ENCODE data around the gene RNMT.
A peak's percentile ranks its signal among the peaks of the same experiment; 100 is the strongest.
"Not testable (repeated sequence)": the region's sequence is repeated elsewhere in the genome, so short reads cannot be mapped to it uniquely, and the experiment has no call there.

RNMT gene

DNA sequence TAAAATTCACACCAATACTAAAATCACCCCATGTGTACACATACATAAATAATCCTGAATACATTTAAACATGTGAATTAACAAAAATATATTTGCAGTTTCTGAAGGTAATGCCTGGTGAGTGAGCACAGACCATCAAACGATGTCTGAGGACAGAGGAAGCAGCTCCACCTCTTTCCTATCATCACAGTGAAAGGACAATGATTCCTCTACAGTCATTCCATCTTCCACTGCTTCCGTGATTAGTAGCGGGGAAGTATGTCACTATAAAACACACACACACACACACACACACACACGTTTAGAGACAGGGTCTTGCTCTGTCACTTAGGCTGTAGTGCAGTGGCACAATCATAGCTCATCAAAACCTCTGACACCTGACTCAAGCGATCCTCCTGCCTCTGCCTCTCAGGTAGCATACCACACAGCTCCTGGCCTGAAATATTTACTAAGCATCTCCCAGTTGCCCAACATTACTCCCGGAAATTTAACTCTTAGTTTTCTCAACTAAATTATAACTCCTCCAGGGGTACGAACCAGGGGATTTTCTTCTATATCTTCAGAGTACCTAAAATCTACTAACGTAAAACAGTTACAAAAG is 12.9 kb upstream of the RNMT start:
- Mint-ChIP-seq H3K9me3 (no peaks in the 10 kb centered on the region), H3K36me3 (peaks cover 13% of the 10 kb centered on the region), H3K4me1 (peaks cover 26% of the 10 kb centered on the region), H3K4me3 (no peak overlapping the region), H3K27ac (peak overlapping the region; percentile 30), H3K27me3 (no peaks in the 10 kb centered on the region)
- ATAC-seq (ENCODE audit: low read depth) (no peak), DNase-seq (ENCODE audit: low spot score in 2 of 2) (no peak)

DNA sequence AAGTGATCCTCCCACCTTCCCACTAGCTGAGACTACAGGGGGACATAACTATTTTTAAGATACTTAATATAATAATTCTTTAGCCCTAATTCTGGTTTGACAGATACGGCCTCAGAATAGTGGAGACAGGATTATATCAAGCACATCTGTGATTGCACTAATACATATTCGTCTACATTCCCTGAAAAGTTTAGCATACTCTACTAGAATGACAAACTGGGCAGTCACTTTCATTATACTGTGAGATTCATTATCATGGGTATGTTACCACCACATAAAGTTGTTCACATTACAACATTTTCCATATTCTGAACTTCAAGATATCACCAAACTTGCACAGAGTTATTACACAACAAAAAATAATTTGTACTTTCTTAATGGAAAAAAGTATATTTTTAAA is 11.1 kb upstream of the RNMT start:
- no peaks in the 10 kb centered on the region for H3K27me3 Mint-ChIP-seq
- no peak overlapping the region for H3K27ac Mint-ChIP-seq
- ATAC-seq (ENCODE audit: low read depth): no peak
- H3K36me3 Mint-ChIP-seq: peaks cover 9% of the 10 kb centered on the region
- H3K9me3 Mint-ChIP-seq: no peaks in the 10 kb centered on the region
- no peak overlapping the region for H3K4me3 Mint-ChIP-seq
- peaks cover 22% of the 10 kb centered on the region for H3K4me1 Mint-ChIP-seq
- DNase-seq (ENCODE audit: low spot score in 2 of 2): no peak

DNA sequence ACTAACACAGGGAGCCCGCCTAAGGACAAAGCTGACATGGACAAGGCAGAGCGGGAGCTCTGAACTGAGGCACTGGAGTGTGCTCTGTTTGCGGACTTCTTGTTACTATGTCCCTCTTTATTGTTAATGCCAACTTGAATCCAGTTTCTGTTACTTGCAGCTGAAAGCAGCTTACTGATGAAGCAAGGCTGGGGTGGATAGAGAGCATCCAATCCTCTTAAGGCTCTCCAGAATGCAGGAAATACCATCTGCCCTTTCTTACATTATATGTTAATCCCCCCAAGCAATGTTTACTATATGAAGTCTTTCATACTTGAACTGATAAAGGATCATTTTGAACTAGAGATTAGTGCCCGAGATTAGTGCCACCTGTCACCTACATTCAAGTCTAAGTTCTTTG is 9.6 kb upstream of the RNMT start:
- no peak overlapping the region for H3K27ac Mint-ChIP-seq
- H3K36me3 Mint-ChIP-seq: peaks cover 5% of the 10 kb centered on the region
- ATAC-seq (ENCODE audit: low read depth): no peak
- H3K4me1 Mint-ChIP-seq: peaks cover 17% of the 10 kb centered on the region
- no peak for DNase-seq (ENCODE audit: low spot score in 2 of 2)
- no peaks in the 10 kb centered on the region for H3K9me3 Mint-ChIP-seq
- H3K4me3 Mint-ChIP-seq: no peak overlapping the region
- no peaks in the 10 kb centered on the region for H3K27me3 Mint-ChIP-seq

DNA sequence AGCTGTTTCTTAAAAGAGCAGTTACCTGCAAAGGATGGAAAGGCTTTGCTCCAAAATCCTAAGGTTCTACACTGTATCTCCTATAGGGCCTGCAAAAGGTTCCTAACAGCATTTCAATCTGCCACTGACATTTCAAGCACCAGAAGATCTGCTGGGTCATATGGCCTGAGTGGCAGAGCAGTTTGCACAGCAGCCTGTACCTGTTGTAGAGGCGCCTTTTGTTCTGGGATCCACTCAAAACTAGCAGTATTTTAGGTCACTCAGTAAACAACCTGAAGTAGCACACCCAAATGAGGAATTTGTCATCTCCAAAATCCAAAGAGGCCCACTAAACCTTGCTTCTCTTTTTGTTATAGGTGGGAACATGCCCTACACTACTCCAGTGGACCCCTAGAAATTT is 6.3 kb upstream of the RNMT start:
- no peak overlapping the region for H3K27ac Mint-ChIP-seq
- H3K27me3 Mint-ChIP-seq: no peaks in the 10 kb centered on the region
- peaks cover 11% of the 10 kb centered on the region for H3K4me1 Mint-ChIP-seq
- H3K4me3 Mint-ChIP-seq: no peak overlapping the region
- no peak for ATAC-seq (ENCODE audit: low read depth)
- peaks cover 8% of the 10 kb centered on the region for H3K36me3 Mint-ChIP-seq
- no peak for DNase-seq (ENCODE audit: low spot score in 2 of 2)
- no peaks in the 10 kb centered on the region for H3K9me3 Mint-ChIP-seq

DNA sequence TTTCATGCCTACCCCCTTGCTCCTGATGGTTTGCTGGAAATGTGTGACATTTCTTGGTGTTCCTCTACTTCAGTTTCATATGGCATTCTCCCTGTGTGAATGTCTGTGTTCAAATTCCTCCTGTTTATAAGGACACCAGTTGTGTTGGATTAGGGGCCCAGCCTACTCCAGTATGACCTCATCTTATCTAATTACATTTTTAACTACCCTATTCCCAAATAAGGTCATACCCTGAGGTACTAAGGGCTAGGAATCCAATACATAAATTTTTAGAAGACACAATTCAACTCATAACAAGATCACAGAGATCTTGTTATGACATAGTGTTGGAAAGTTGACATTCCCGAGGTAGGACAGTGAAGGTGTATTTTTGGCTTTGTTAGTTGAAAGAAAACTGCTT is 5.6 kb upstream of the RNMT start:
- Mint-ChIP-seq H3K9me3 (no peaks in the 10 kb centered on the region), H3K27ac (no peak overlapping the region)

DNA sequence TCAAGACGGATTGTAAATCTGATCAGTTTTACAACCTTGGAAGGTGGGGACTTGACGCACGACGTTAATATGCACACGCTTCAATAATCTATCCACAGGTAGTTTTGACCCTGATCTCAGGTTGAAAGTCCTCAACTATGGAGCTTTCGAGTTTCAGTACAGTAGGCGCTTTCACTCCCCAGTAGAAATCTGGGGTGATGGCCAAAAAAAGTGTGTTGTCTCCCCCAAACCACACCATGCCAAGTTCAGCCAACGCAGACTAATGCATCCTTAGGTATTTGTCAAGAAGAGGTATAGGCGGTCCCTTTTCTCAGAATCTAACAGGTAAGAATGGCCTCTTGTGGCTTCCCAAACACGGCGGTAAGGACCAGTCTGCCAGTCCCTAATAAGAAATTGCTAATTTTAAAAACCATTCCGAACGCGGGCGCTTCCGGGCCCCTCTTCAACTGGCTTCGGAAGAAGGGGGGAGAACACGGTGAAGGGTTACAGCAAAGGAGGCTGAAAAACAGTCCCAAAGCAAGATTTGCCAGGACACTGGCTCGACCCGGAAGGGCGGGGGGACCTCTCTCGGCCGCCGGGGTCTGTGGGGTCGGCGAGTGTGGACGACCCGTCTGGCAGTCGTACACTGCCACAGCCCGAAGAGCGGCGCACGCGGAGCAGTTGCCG is 774 bp upstream of the RNMT start:
- H3K4me3 Mint-ChIP-seq: peak overlapping the region; percentile 88
- ATAC-seq (ENCODE audit: low read depth): peak; percentile 0
- no peak for DNase-seq (ENCODE audit: low spot score in 2 of 2)
- H3K9me3 Mint-ChIP-seq: no peaks in the 10 kb centered on the region
- peak overlapping the region; percentile 99 for H3K27ac Mint-ChIP-seq
- H3K4me1 Mint-ChIP-seq: peaks cover 21% of the 10 kb centered on the region
- peaks cover 3% of the 10 kb centered on the region for H3K36me3 Mint-ChIP-seq
- no peaks in the 10 kb centered on the region for H3K27me3 Mint-ChIP-seq

More for the DNA sequence above, 5.6 kb upstream of the RNMT start:
- DNase-seq (ENCODE audit: low spot score in 2 of 2): no peak
- ATAC-seq (ENCODE audit: low read depth): no peak
- Mint-ChIP-seq H3K4me3 (no peak overlapping the region), H3K36me3 (peaks cover 8% of the 10 kb centered on the region), H3K27me3 (no peaks in the 10 kb centered on the region), H3K4me1 (peaks cover 15% of the 10 kb centered on the region)

DNA sequence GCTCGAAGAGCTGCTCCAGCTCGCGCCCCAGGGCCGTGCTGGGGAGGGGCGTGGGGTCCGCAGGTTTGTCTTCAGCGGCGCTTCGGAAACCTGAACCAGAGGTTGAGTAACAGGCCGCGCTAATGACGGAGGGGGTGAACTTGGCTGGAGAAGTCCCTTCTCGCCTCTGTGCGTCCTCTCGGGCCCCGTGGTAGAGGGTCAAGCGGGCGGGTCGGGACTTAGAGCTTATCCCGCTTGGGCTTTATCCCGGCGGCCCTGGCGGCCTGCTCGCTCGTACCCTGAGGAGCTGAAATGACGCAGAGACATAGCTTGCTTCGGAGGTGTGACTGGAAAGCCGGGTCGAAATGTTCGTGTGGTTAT is 479 bp downstream of the RNMT start:
- no peak for DNase-seq (ENCODE audit: low spot score in 2 of 2)
- Mint-ChIP-seq H3K9me3 (no peaks in the 10 kb centered on the region), H3K4me3 (peak overlapping the region; percentile 88), H3K36me3 (peaks cover 6% of the 10 kb centered on the region), H3K27me3 (no peaks in the 10 kb centered on the region), H3K27ac (peak overlapping the region; percentile 99), H3K4me1 (peaks cover 25% of the 10 kb centered on the region)
- ATAC-seq (ENCODE audit: low read depth): peak; percentile 10

DNA sequence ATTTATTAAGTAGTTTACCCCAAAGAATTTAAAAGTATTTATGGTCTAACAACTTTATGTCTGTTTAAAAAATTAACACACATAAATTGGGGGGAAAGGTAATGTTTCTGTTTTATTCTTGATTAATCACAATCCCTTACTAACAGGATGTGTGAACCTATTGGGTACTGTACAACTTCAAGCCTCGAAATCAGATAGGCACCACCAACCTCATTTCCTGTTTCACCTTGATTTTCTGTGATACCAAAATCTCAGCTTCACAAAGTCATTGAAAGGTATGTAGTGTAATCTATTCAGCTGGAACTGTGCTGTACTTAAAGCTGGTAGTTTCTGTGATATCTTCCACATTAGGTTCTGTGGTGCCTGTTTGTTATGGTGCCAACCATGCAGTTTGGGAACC is 4.0 kb downstream of the RNMT start:
- H3K27ac Mint-ChIP-seq: no peak overlapping the region
- H3K27me3 Mint-ChIP-seq: no peaks in the 10 kb centered on the region
- peaks cover 20% of the 10 kb centered on the region for H3K4me1 Mint-ChIP-seq
- no peak for ATAC-seq (ENCODE audit: low read depth)
- no peak for DNase-seq (ENCODE audit: low spot score in 2 of 2)
- H3K4me3 Mint-ChIP-seq: no peak overlapping the region
- peaks cover 11% of the 10 kb centered on the region for H3K36me3 Mint-ChIP-seq
- H3K9me3 Mint-ChIP-seq: no peaks in the 10 kb centered on the region

DNA sequence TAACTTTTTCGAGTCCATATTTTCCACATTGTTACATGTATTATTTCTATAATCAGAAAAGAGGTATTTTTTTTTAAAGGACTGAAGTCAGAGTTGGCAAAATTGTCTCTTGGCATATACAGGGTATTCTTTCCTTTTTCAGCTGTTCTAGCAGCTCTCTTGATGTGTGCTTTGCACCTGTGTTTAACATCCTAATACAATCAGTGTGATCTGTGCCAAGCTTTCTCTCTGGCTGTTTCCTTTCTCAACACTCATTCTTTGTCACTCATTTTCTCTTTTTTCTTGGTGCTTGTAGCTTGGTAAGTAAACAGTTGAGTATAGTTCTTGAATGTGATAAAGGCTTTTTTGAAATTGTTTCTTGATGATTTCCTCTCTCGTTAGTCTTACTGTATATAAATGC is 9.2 kb downstream of the RNMT start:
- H3K27ac Mint-ChIP-seq: peak overlapping the region; percentile 24
- H3K36me3 Mint-ChIP-seq: peaks cover 26% of the 10 kb centered on the region
- DNase-seq (ENCODE audit: low spot score in 2 of 2) (no peak), ATAC-seq (ENCODE audit: low read depth) (no peak)
- no peaks in the 10 kb centered on the region for H3K27me3 Mint-ChIP-seq
- peaks cover 4% of the 10 kb centered on the region for H3K4me1 Mint-ChIP-seq
- no peaks in the 10 kb centered on the region for H3K9me3 Mint-ChIP-seq
- H3K4me3 Mint-ChIP-seq: no peak overlapping the region

DNA sequence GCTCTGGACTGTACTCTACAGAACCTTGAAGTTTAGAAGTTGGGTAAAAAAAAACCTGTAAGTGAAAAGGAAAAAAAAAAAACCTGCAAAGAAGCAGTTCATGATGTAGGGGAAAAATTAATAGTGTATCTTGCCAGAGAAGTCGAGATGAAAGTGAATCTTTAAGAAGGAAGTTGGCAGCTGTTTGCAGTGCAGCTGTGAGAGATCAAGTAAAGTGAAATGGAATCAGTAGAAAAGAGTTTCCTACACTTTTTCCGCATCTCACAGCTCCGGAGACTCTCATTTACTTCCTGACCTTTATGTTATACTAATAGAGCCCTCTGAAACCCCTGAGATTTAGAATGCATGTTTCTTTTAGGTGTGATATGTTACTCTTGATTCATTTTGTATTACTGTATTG is 19.2 kb downstream of the RNMT start:
- H3K4me3 Mint-ChIP-seq: no peak overlapping the region
- H3K27ac Mint-ChIP-seq: no peak overlapping the region
- peaks cover 46% of the 10 kb centered on the region for H3K36me3 Mint-ChIP-seq
- no peaks in the 10 kb centered on the region for H3K27me3 Mint-ChIP-seq
- no peaks in the 10 kb centered on the region for H3K9me3 Mint-ChIP-seq
- no peak for ATAC-seq (ENCODE audit: low read depth)
- no peak for DNase-seq (ENCODE audit: low spot score in 2 of 2)
- no peaks in the 10 kb centered on the region for H3K4me1 Mint-ChIP-seq

DNA sequence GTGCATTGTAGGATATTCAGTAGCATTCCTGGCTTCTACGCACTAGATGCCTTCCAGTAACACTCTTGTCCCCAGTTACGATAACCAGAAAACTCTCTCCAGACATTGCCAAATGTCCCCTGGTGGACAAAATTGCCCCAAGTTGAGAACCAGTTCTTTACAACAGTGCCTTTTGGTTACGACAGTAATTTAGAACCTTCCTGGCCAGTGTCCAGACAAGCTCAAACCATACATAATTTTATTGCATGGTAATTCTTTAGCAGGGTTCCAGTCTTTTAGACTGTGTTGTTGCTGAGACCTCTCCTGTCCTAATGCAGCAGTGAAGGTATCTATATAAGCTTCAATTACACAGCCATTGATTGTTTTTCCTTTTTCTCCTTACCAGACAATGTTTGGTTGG is 20.2 kb downstream of the RNMT start:
- Mint-ChIP-seq H3K9me3 (peaks cover 2% of the 10 kb centered on the region), H3K4me1 (no peaks in the 10 kb centered on the region), H3K27me3 (no peaks in the 10 kb centered on the region), H3K4me3 (no peak overlapping the region), H3K36me3 (peaks cover 51% of the 10 kb centered on the region), H3K27ac (no peak overlapping the region)
- DNase-seq (ENCODE audit: low spot score in 2 of 2): no peak
- ATAC-seq (ENCODE audit: low read depth): no peak

DNA sequence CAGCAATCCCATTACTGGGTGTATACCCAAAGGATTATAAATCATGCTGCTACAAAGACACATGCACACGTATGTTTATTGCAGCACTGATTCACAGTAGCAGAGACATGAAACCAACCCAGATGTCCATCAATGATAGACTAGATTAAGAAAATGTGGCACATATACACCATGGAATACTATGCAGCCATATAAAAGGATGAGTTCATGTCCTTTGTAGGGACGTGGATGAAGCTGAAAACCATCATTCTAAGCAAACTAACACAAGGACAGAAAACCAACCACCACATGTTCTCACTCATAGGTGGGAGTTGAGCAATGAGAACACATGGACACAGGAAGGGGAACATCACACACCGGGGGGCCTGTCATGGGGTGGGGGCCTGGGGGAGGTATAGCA is 25.1 kb downstream of the RNMT start:
- H3K36me3 Mint-ChIP-seq: peaks cover 67% of the 10 kb centered on the region
- H3K9me3 Mint-ChIP-seq; ATAC-seq (ENCODE audit: low read depth); H3K4me1 Mint-ChIP-seq; DNase-seq (ENCODE audit: low spot score in 2 of 2); H3K27me3 Mint-ChIP-seq; H3K4me3 Mint-ChIP-seq; H3K27ac Mint-ChIP-seq: not testable (repeated sequence)

DNA sequence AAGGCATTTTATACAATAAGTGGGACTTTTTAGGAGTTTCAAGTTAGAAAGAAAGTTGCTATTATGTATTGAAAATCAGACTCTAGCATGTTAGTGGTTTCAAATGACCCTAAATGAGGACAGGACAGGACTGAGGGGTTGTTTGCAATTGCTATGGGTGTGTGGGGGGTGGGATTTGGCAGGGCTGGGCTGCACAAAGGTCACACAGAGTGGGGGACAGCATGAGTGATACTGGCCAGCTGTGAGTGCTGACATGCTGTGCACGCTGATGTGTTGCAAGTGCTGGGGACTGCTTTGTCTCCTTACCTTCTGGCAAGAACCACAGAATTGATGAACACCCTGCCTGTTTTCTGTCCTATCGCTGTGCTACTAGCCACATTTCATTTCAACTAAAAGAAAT is 29.8 kb downstream of the RNMT start:
- peaks cover 61% of the 10 kb centered on the region for H3K36me3 Mint-ChIP-seq
- no peak overlapping the region for H3K4me3 Mint-ChIP-seq
- H3K4me1 Mint-ChIP-seq: no peaks in the 10 kb centered on the region
- DNase-seq (ENCODE audit: low spot score in 2 of 2): no peak
- H3K27me3 Mint-ChIP-seq: no peaks in the 10 kb centered on the region
- no peak for ATAC-seq (ENCODE audit: low read depth)
- peaks cover under 1% of the 10 kb centered on the region for H3K9me3 Mint-ChIP-seq
- no peak overlapping the region for H3K27ac Mint-ChIP-seq

DNA sequence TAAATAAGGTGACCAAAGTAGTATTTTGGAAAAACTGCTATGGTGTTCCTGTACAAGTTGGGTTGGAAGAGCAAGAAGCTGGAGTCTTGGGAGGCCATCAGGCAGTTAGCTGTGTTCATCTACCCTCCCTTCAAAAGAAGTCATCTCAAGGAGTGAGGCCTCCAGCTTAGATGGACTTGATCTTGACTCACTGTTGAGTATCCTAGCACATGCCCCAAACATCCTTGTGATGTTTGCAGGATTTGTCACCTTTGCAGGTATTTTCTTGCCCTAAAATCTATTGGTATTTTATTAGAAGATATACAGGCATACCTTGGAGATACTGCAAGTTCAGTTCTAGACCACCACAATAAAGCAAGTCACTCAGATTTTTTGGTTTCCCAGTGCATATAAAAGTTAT is 30.2 kb downstream of the RNMT start:
- no peak for ATAC-seq (ENCODE audit: low read depth)
- no peak for DNase-seq (ENCODE audit: low spot score in 2 of 2)
- Mint-ChIP-seq H3K36me3 (peaks cover 59% of the 10 kb centered on the region), H3K27ac (no peak overlapping the region), H3K9me3 (no peaks in the 10 kb centered on the region), H3K4me1 (no peaks in the 10 kb centered on the region), H3K4me3 (no peak overlapping the region), H3K27me3 (no peaks in the 10 kb centered on the region)

DNA sequence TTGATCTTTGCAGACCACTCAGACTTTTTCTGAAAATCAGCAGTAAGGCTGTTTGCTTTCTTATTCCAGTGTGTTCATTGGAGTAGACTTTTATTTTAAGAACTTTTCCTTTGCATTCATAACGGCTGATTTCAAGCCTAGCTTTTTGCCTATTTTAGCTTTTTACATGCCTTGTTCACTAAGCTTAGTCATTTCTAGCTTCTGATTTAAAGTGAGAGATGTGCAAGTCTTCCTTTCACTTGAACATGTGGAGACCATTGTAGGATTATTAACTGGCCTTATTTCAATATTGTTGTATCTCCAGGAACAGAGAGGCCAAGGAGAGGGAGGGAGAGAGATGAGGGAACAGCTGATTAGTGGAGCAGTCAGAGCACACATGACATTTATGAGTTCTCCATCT is 32.1 kb downstream of the RNMT start:
- DNase-seq (ENCODE audit: low spot score in 2 of 2) (no peak), ATAC-seq (ENCODE audit: low read depth) (no peak)
- peaks cover 63% of the 10 kb centered on the region for H3K36me3 Mint-ChIP-seq
- H3K27me3 Mint-ChIP-seq: no peaks in the 10 kb centered on the region
- H3K27ac Mint-ChIP-seq: no peak overlapping the region
- H3K9me3 Mint-ChIP-seq: no peaks in the 10 kb centered on the region
- no peaks in the 10 kb centered on the region for H3K4me1 Mint-ChIP-seq
- no peak overlapping the region for H3K4me3 Mint-ChIP-seq

All from memory B cell (primary cell).